SH-SY5Y (cell line): ENCODE results near the gene TENT4B.

ENCODE experiments used
- GATA2 ChIP-seq: IDR thresholded peaks from 2 replicates; pipeline ENCODE4 v1.6.1; 2011; ENCODE audit warnings: mild to moderate bottlenecking, low read depth, low read length
- GATA3 ChIP-seq: IDR thresholded peaks from 2 replicates; pipeline ENCODE4 v1.6.1; 2011; ENCODE audit warnings: low read depth, mild to moderate bottlenecking, low read length, moderate library complexity

DNA sequence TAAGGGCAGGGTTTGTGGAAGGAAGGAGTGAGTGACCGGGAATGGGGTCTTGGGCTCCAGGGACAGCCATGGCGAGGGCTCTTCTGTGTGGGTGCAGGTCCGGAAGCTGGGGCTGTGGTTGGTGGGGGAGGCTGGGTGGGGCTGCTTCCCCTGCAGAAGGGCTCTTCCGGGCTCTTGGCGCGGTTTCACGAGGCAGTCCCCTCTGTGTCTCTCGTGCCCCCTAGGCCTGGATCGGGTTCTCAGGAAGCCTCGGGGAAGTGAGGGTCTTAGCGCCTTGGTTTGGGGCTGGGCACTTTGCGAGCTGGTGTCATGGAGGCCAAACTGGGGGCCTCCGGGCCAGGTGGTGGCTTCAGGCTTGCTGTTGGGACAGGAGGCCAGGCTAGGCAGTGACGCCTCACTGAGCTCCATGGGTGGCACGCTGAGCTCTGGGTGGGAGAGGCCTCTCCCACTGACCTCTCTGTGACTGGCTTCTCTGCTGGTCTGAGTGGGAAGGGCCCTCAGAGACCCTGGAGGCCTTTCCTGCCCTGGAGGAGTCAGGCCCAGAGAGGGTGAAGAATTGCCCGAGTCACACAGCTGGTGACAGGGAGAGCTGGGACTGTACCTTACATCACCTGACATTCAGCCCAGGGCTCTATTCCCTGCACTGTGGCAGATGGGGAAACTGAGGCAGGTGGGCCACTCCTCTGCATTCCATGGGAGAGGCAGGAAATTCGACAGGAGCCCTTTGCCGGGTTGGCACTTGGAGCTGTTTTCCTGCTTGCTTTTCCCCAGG, 121.4 kb downstream of the TENT4B start:
- TF ChIP-seq GATA2 (no peak), GATA3 (no peak)
